HG02642 (cell line): ENCODE measurements around the gene GPR155.

Experiments
- ATAC-seq: cut with Tn5 transposase; IDR thresholded peaks from one replicate; pipeline ENCODE4 v1.9.1; 2021; ENCODE audit warnings: mild to moderate bottlenecking; ENCODE audit not compliant: unreplicated experiment, poor library complexity

GPR155 gene

GRCh38 chr2:174486563-174487107 is at the start of gene GPR155:
TSS of gene GPR155 (minus strand) at chr2:174487029. CDS start at chr2:174481956, 5,073 bp downstream.
- peak; percentile 45 for ATAC-seq

GRCh38 chr2:174535757-174536703 is 49.2 kb upstream of the GPR155 start:
- no peak for ATAC-seq

GRCh38 chr2:174535083-174535482 is 48.3 kb upstream of the GPR155 start:
- no peak for ATAC-seq

- no peak for ATAC-seq
These were observed 43.1 kb upstream of the GPR155 start for GRCh38 chr2:174529916-174530315.

- ATAC-seq, result no peak
These were observed 41.1 kb upstream of the GPR155 start for GRCh38 chr2:174527959-174528358.

- ATAC-seq, result no peak
These were observed 40.4 kb upstream of the GPR155 start for GRCh38 chr2:174527101-174527721.

GRCh38 chr2:174524527-174524926 is 37.7 kb upstream of the GPR155 start:
- ATAC-seq, result no peak

- ATAC-seq, result no peak
These were observed 35.7 kb upstream of the GPR155 start for GRCh38 chr2:174522553-174522952.

- no peak for ATAC-seq
These were observed 31.6 kb upstream of the GPR155 start for GRCh38 chr2:174518395-174518794.

- no peak for ATAC-seq
These were observed 29.9 kb upstream of the GPR155 start for GRCh38 chr2:174516501-174517378.

GRCh38 chr2:174512345-174512744 is 25.5 kb upstream of the GPR155 start:
- ATAC-seq, result no peak

GRCh38 chr2:174511580-174512260 is 24.9 kb upstream of the GPR155 start:
- ATAC-seq, result no peak

GRCh38 chr2:174510583-174511189 is 23.9 kb upstream of the GPR155 start:
- no peak for ATAC-seq

- no peak for ATAC-seq
These were observed 16.5 kb upstream of the GPR155 start for GRCh38 chr2:174503161-174503809.

GRCh38 chr2:174499371-174499770 is 12.5 kb upstream of the GPR155 start:
- no peak for ATAC-seq

- ATAC-seq, result no peak
These were observed 8.7 kb upstream of the GPR155 start for GRCh38 chr2:174495365-174496012.

- ATAC-seq, result peak; percentile 45
These were observed 6.9 kb upstream of the GPR155 start for GRCh38 chr2:174493549-174494331.
